Stimulated activated CD4-positive, alpha-beta T cell treated with anti-CD3 and anti-CD28 coated beads, TNF-alpha, amount 100 ng/mL, for 1 hour (primary cell): Measurements from ENCODE around the gene SPAG8.

Experiments used
- DNase-seq, 3 donors: peaks; one replicate each; pipeline ENCODE4 v3.0.0-alpha.2; 2020; ENCODE audit warnings: low read depth in 3 of 3, low spot score in 1 of 3

The SPAG8 gene

GRCh38 chr9:35840881-35841644, 29.0 kb upstream of the SPAG8 start:
- DNase-seq = no peak

- no peak for DNase-seq
These were observed 27.9 kb upstream of the SPAG8 start for GRCh38 chr9:35839926-35840325.

GRCh38 chr9:35836595-35836994, 24.5 kb upstream of the SPAG8 start:
- DNase-seq = no peak

GRCh38 chr9:35835766-35836165, 23.7 kb upstream of the SPAG8 start:
- DNase-seq = no peak

- DNase-seq = no peak
These were observed 23.2 kb upstream of the SPAG8 start for GRCh38 chr9:35835216-35835632.

GRCh38 chr9:35834260-35835215, 22.5 kb upstream of the SPAG8 start:
- no peak for DNase-seq

GRCh38 chr9:35832814-35833213, 20.8 kb upstream of the SPAG8 start:
- no peak for DNase-seq

- no peak for DNase-seq
These were observed 19.0 kb upstream of the SPAG8 start for GRCh38 chr9:35831040-35831439.

- DNase-seq = no peak
These were observed 17.7 kb upstream of the SPAG8 start for GRCh38 chr9:35829764-35830096.

- DNase-seq = peak; percentile 83 to 94 (median 84)
These were observed 17.2 kb upstream of the SPAG8 start, which contains the start of gene TMEM8B for GRCh38 chr9:35829084-35829763. Gene TMEM8B, plus strand, starts transcription at chr9:35829228. Its CDS starts 220 bp downstream, at chr9:35829448.

- DNase-seq = no peak
These were observed 16.6 kb upstream of the SPAG8 start, which contains the start of gene FAM221B for GRCh38 chr9:35828716-35829083. Gene FAM221B, minus strand, starts transcription at chr9:35828732. Its CDS starts 2,571 bp downstream, at chr9:35826161.

GRCh38 chr9:35827486-35827885, 15.4 kb upstream of the SPAG8 start:
- DNase-seq = no peak

- no peak for DNase-seq
These were observed 14.1 kb upstream of the SPAG8 start for GRCh38 chr9:35826071-35826701.

- DNase-seq = no peak
These were observed 10.9 kb upstream of the SPAG8 start for GRCh38 chr9:35822926-35823325.

GRCh38 chr9:35820076-35820475, 8.0 kb upstream of the SPAG8 start:
- no peak for DNase-seq

- DNase-seq = no peak
These were observed 6.3 kb upstream of the SPAG8 start for GRCh38 chr9:35818341-35818740.

GRCh38 chr9:35816708-35817107, 4.6 kb upstream of the SPAG8 start:
- DNase-seq = no peak

- DNase-seq = peak; percentile 89 to 94 (median 91)
These were observed 2.9 kb upstream of the SPAG8 start, which contains the start of gene HINT2 for GRCh38 chr9:35814841-35815543. Gene HINT2, minus strand, starts transcription at chr9:35815042. Its CDS starts 63 bp downstream, at chr9:35814979.

GRCh38 chr9:35814106-35814840, 2.2 kb upstream of the SPAG8 start:
- peak in 1 of 3 donors; percentile 6 for DNase-seq
